Spleen (tissue), 11 donors: ENCODE data around the gene PRR14. TPM values are rescaled to one million over a fixed set of nuclear protein-coding genes. Genes with fewer than 3 reads are reported as not detected.
A peak's percentile ranks its signal among the peaks of the same experiment; 100 is the strongest.
"Not testable (repeated sequence)": the region's sequence is repeated elsewhere in the genome, so short reads cannot be mapped to it uniquely, and the experiment has no call there.

Source experiments
- DNase-seq: peaks from one replicate; pipeline ENCODE4 v3.0.0-alpha.2; 2020
- H3K27ac ChIP-seq, 8 donors: fragments of 200-600 bp; sonication (generic) in 7 of 8; 1 replicate in 4 of 8; 2 replicates in 4 of 8; pipeline versions ENCODE4 v1.5.0 to v1.8.0; 2016 to 2021; ENCODE audit warnings: inconsistent platforms in 4 of 8, mild to moderate bottlenecking in 4 of 8, moderate library complexity in 1 of 8
- H3K27me3 ChIP-seq, 7 donors: fragments of 200-600 bp; sonication (generic) in 6 of 7; replicated peaks in 1 of 7; 1 replicate in 4 of 7; 2 replicates in 3 of 7; pipeline versions ENCODE4 v1.5.0 to v1.8.0; 2016 to 2021; ENCODE audit warnings: inconsistent platforms in 3 of 7, mild to moderate bottlenecking in 1 of 7
- H3K36me3 ChIP-seq, 6 donors: fragments of 200-600 bp; sonication (generic) in 5 of 6; 1 replicate in 4 of 6; 2 replicates in 2 of 6; pipeline versions ENCODE4 v1.5.0 to v1.8.0; 2016 to 2021; ENCODE audit warnings: inconsistent platforms in 2 of 6
- H3K4me1 ChIP-seq, 6 donors: fragments of 200-600 bp; sonication (generic) in 5 of 6; 1 replicate in 3 of 6; 2 replicates in 3 of 6; pipeline versions ENCODE4 v1.5.0 to v1.8.0; 2016 to 2021; ENCODE audit warnings: inconsistent platforms in 3 of 6
- H3K4me3 ChIP-seq, 8 donors: fragments of 200-600 bp; sonication (generic) in 7 of 8; 1 replicate in 4 of 8; 2 replicates in 4 of 8; pipeline versions ENCODE4 v1.5.0 to v1.8.0; 2016 to 2021; ENCODE audit warnings: inconsistent platforms in 4 of 8, mild to moderate bottlenecking in 4 of 8, moderate library complexity in 2 of 8
- H3K9me3 ChIP-seq, 8 donors: fragments of 200-600 bp; sonication (generic) in 7 of 8; 1 replicate in 4 of 8; 2 replicates in 4 of 8; pipeline versions ENCODE4 v1.5.0 to v1.8.0; 2016 to 2021; ENCODE audit warnings: inconsistent platforms in 4 of 8
- CTCF ChIP-seq, 11 experiments: fragments of 200-600 bp in 7 of 11; fragments of 450-650 bp in 4 of 11; sonication (generic) in 4 of 11; IDR thresholded peaks in 8 of 11; conservative IDR thresholded peaks in 3 of 11; 1 replicate in 7 of 11; 2 replicates in 4 of 11; pipeline versions ENCODE4 v1.4.0 to v1.8.0; 2016 to 2021; ENCODE audit warnings: antibody characterized with exemption in 11 of 11, inconsistent platforms in 4 of 11, mild to moderate bottlenecking in 1 of 11
- POLR2A ChIP-seq, 3 donors: fragments of 450-650 bp; IDR thresholded peaks; one replicate each; pipeline ENCODE4 v1.5.1; 2017; ENCODE audit warnings: antibody characterized with exemption in 3 of 3, mild to moderate bottlenecking in 1 of 3
- POLR2AphosphoS5 ChIP-seq, 3 donors: sonication (generic); formaldehyde crosslinking; IDR thresholded peaks; one replicate each; pipeline ENCODE4 v1.5.1; 2017; ENCODE audit warnings: antibody characterized with exemption in 3 of 3
- WGBS, 5 donors: extraction: QIAGEN DNeasy Blood & Tissue Kit in 3 of 5; methylation state at CpG; one replicate each; pipeline versions ENCODE4 v1.1.5 to v1.1.7; 2013 to 2018; 5-methylcytosine and 5-hydroxymethylcytosine counted together
- intact Hi-C: fragments of 100-400 bp; cut with DNase I; formaldehyde crosslinking; loops from one replicate; pipeline ENCODE4 v1.15.0; 2023; ENCODE audit warnings: low total_unique reads
- polyA plus RNA-seq, 3 donors: library from polyadenylated mRNA; stranded (reverse); fragments of 200-250 nt; gene quantifications; one replicate each; pipeline ENCODE4 v1.2.1, GENCODE V29; 2013
- total RNA-seq, 7 donors: library from RNA; depleted of rRNA in 3 of 7; stranded (reverse); fragments of >200 nt in 3 of 7; fragmentation: NEBNext Ultra II Directional in 4 of 7; extraction: Animal tissue kit (Norgen Biotek cat#: 25700) in 4 of 7; gene quantifications; one replicate each; pipeline versions ENCODE4 v1.1.0 to v1.2.1, GENCODE V29; 2016 to 2021
- donor health status: healthy with polysubstance abuse.
- donor health status: DM: no; HTN: no; CAD: no; lungs with moderate emphysema.
- donor health status: DM: no; HTN: no; CAD: no.
- donor health status: Bipolar disorder and iron deficiency.
- donor health status: healthy.
- donor health status: DM: no; HTN: no; CAD: no.
- donor health status: DM: yes; HTN: yes; CAD: no.

PRR14 gene
- total and polyA plus RNA-seq, 10 donors: 51.2 to 178 (median 67.3) TPM

- no peak for TF ChIP-seq POLR2A (IDR thresholded peaks at IDR 0.05)
- Histone ChIP-seq H3K27me3 (no peaks in the 10 kb centered on the region), H3K9me3 (no peaks in the 10 kb centered on the region), H3K4me1 (peaks cover 0 to 31% (median 22%) of the 10 kb centered on the region in 6 donors), H3K36me3 (no peaks in the 10 kb centered on the region), H3K27ac (no peak overlapping the region), H3K4me3 (no peak overlapping the region)
- intact Hi-C loops: loop anchor here (5.0 kb wide), 1 partner anchor 35 kb away; the partner anchor contains the start of gene FBRS
- 69 to 85% (median 83%) methylated on average over 4 of the region's 4 CpGs for WGBS, 5 donors
- no peak for DNase-seq
These were observed 41.1 kb downstream of the PRR14 start for GRCh38 chr16:30691907-30692306.

GRCh38 chr16:30692396-30693064 lies 41.8 kb downstream of the PRR14 start:
- WGBS, 5 donors: 70 to 77% (median 75%) methylated on average over 9 to 10 of the region's 10 CpGs
- H3K4me3 ChIP-seq: no peak overlapping the region
- no peaks in the 10 kb centered on the region for H3K27me3 ChIP-seq
- peak overlapping the region in 1 of 8 donors; percentile 63 for H3K27ac ChIP-seq
- intact Hi-C loops: loop anchor here (5.0 kb wide), 1 partner anchor 35 kb away; the partner anchor contains the start of gene FBRS
- TF ChIP-seq POLR2AphosphoS5 (IDR thresholded peaks at IDR 0.05) (no peak), CTCF (IDR thresholded peaks at IDR 0.05 in 8 of 11, conservative IDR thresholded peaks at IDR 0.05 in 3 of 11) (no peak), POLR2A (IDR thresholded peaks at IDR 0.05) (no peak)
- H3K36me3 ChIP-seq: no peaks in the 10 kb centered on the region
- peaks cover 3 to 37% (median 28%) of the 10 kb centered on the region in 6 donors for H3K4me1 ChIP-seq
- no peak for DNase-seq
- H3K9me3 ChIP-seq: no peaks in the 10 kb centered on the region

GRCh38 chr16:30694926-30695693 lies 44.4 kb downstream of the PRR14 start:
- H3K27me3 ChIP-seq: no peaks in the 10 kb centered on the region
- intact Hi-C loops: loop anchor here (5.0 kb wide), 1 partner anchor 38 kb away; the partner anchor contains the start of gene FBRS
- H3K9me3 ChIP-seq: no peaks in the 10 kb centered on the region
- peak overlapping the region in 6 of 8 donors; percentile 38 to 71 (median 59) for H3K27ac ChIP-seq
- H3K4me1 ChIP-seq: peaks cover 13 to 53% (median 43%) of the 10 kb centered on the region in 6 donors
- TF ChIP-seq POLR2AphosphoS5 (IDR thresholded peaks at IDR 0.05) (peak in 1 of 3 donors; percentile 51), CTCF (IDR thresholded peaks at IDR 0.05 in 8 of 11, conservative IDR thresholded peaks at IDR 0.05 in 3 of 11) (no peak)
- DNase-seq: no peak
- peaks cover 0 to 6% (median under 1%) of the 10 kb centered on the region in 6 donors for H3K36me3 ChIP-seq
- no peak overlapping the region for H3K4me3 ChIP-seq
- 46 to 62% (median 53%) methylated on average over 11 of the region's 11 CpGs for WGBS, 5 donors

GRCh38 chr16:30696646-30697045 lies 45.9 kb downstream of the PRR14 start:
- intact Hi-C loops, H3K9me3 ChIP-seq: not testable (repeated sequence)

More at GRCh38 chr16:30696646-30697045, 45.9 kb downstream of the PRR14 start:
- not testable (repeated sequence) for H3K27me3 ChIP-seq, H3K27ac ChIP-seq, DNase-seq, H3K4me3 ChIP-seq
- 95 to 99% (median 97%) methylated on average over 3 of the region's 3 CpGs for WGBS, 5 donors
- peaks cover 0 to 21% (median 15%) of the 10 kb centered on the region in 6 donors for H3K36me3 ChIP-seq
- peaks cover 13 to 69% (median 57%) of the 10 kb centered on the region in 6 donors for H3K4me1 ChIP-seq
